HG03571 (cell line): ENCODE measurements around the gene SHLD1.
A peak's percentile ranks its signal among the peaks of the same experiment; 100 is the strongest.
"Not testable (repeated sequence)": the region's sequence is repeated elsewhere in the genome, so short reads cannot be mapped to it uniquely, and the experiment has no call there.

Source experiments
- ATAC-seq: cut with Tn5 transposase; IDR thresholded peaks from one replicate; pipeline ENCODE4 v1.9.1; 2021; ENCODE audit not compliant: unreplicated experiment

The SHLD1 gene

GRCh38 chr20:5780846-5781217 lies 30.6 kb downstream of the SHLD1 start:
- no peak for ATAC-seq

- not testable (repeated sequence) for ATAC-seq
Measured at GRCh38 chr20:5781367-5781766, 31.2 kb downstream of the SHLD1 start.

GRCh38 chr20:5781798-5782750 lies 31.9 kb downstream of the SHLD1 start:
- ATAC-seq = no peak

- ATAC-seq = no peak
Measured at GRCh38 chr20:5784735-5785134, 34.5 kb downstream of the SHLD1 start.

- ATAC-seq = no peak
Measured at GRCh38 chr20:5785146-5785545, 34.9 kb downstream of the SHLD1 start.

GRCh38 chr20:5786930-5787795 lies 37.0 kb downstream of the SHLD1 start:
- ATAC-seq = no peak

GRCh38 chr20:5787796-5788165 lies 37.6 kb downstream of the SHLD1 start:
- no peak for ATAC-seq

- peak; percentile 76 for ATAC-seq
Measured at GRCh38 chr20:5788385-5788895, 38.2 kb downstream of the SHLD1 start.

- ATAC-seq = no peak
Measured at GRCh38 chr20:5789827-5790226, 39.6 kb downstream of the SHLD1 start.

GRCh38 chr20:5793916-5794315 lies 43.7 kb downstream of the SHLD1 start:
- ATAC-seq = no peak

GRCh38 chr20:5796331-5797040 lies 46.3 kb downstream of the SHLD1 start:
- ATAC-seq = no peak

GRCh38 chr20:5797165-5797564 lies 47.0 kb downstream of the SHLD1 start:
- no peak for ATAC-seq

- peak; percentile 94 for ATAC-seq
Measured at GRCh38 chr20:5797843-5798462, 47.8 kb downstream of the SHLD1 start.

- ATAC-seq = not testable (repeated sequence)
Measured at GRCh38 chr20:5803754-5804303, 53.6 kb downstream of the SHLD1 start.

GRCh38 chr20:5806457-5807263 lies 56.5 kb downstream of the SHLD1 start:
- no peak for ATAC-seq

- ATAC-seq = no peak
Measured at GRCh38 chr20:5807431-5807830, 57.2 kb downstream of the SHLD1 start.

- no peak for ATAC-seq
Measured at GRCh38 chr20:5808901-5809300, 58.7 kb downstream of the SHLD1 start.

- no peak for ATAC-seq
Measured at GRCh38 chr20:5809495-5809894, 59.3 kb downstream of the SHLD1 start.

GRCh38 chr20:5810800-5811422 lies 60.7 kb downstream of the SHLD1 start:
- no peak for ATAC-seq
